Uterus (tissue), 2 donors: ENCODE measurements around the gene COL27A1.

Experiments
- CTCF ChIP-seq, 4 experiments: fragments of 200-600 bp in 2 of 4; fragments of 450-650 bp in 2 of 4; sonication (generic) in 2 of 4; IDR thresholded peaks; one replicate each; pipeline ENCODE4 v1.5.1; 2016 to 2019; ENCODE audit warnings: antibody characterized with exemption in 4 of 4, mild to moderate bottlenecking in 2 of 4, moderate library complexity in 1 of 4
- POLR2A ChIP-seq, 2 donors: fragments of 450-650 bp; IDR thresholded peaks; one replicate each; pipeline ENCODE4 v1.6.1; 2016; ENCODE audit warnings: antibody characterized with exemption in 2 of 2, mild to moderate bottlenecking in 1 of 2, moderate library complexity in 1 of 2

DNA sequence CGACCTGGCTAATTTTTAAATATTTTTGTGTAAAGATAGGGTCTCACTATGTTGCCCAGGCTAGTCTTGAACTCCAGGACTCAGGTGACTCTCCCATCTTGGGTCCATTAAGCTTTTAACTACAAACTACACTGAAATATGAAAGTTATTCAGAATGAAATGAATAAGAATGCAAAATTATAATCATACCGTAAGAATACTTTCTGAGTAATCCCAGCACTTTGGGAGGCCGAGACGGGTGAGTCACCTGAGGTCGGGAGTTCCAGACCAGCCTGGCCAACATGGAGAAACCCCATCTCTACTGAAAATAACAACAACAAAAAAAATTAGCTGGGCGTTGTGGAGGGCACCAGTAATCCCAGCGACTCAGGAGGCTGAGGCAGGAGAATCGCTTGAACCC lies 166.4 kb downstream of the COL27A1 start:
- TF ChIP-seq CTCF (IDR thresholded peaks at IDR 0.05) (no peak), POLR2A (IDR thresholded peaks at IDR 0.05) (no peak)
